Measurements from ENCODE around the gene HUS1.

The HUS1 gene

GRCh38 chr7:47978790-47979144 is 648 bp downstream of the HUS1 start:
- DNase-seq, result no peak

DNA sequence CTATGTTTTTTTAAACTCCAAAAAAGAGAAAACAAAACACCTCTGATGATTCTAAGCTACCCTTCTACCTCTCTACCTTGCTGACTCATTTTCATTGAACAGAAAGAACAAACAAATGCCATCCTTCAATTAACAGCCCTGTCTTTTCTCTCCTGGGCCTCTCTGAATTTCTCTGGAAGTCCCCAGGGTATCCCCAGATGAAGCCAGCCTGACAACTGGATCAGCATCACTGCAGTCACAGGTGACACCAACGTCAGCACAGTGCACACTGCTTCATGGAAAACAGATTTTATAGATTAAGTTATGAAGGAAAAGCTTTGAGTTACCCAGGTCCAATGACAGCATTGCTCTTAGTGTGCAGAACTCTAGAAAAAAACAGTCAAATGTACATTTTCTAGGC is 5.7 kb downstream of the HUS1 start:
- no peak for DNase-seq

GRCh38 chr7:47970761-47971160 is 8.7 kb downstream of the HUS1 start:
- DNase-seq, result no peak

- DNase-seq, result peak; percentile 17
Observed at GRCh38 chr7:47968847-47969774, 10.3 kb downstream of the HUS1 start.

GRCh38 chr7:47967708-47968107 is 11.7 kb downstream of the HUS1 start:
- no peak for DNase-seq

- DNase-seq, result no peak
Observed at GRCh38 chr7:47967123-47967522, 12.3 kb downstream of the HUS1 start.

GRCh38 chr7:47965456-47965855 is 14.0 kb downstream of the HUS1 start:
- no peak for DNase-seq

- no peak for DNase-seq
Observed at GRCh38 chr7:47962262-47962661, 17.2 kb downstream of the HUS1 start.

- DNase-seq, result no peak
Observed at GRCh38 chr7:47957156-47957555, 22.3 kb downstream of the HUS1 start.

GRCh38 chr7:47956220-47956619 is 23.2 kb downstream of the HUS1 start:
- no peak for DNase-seq

DNA sequence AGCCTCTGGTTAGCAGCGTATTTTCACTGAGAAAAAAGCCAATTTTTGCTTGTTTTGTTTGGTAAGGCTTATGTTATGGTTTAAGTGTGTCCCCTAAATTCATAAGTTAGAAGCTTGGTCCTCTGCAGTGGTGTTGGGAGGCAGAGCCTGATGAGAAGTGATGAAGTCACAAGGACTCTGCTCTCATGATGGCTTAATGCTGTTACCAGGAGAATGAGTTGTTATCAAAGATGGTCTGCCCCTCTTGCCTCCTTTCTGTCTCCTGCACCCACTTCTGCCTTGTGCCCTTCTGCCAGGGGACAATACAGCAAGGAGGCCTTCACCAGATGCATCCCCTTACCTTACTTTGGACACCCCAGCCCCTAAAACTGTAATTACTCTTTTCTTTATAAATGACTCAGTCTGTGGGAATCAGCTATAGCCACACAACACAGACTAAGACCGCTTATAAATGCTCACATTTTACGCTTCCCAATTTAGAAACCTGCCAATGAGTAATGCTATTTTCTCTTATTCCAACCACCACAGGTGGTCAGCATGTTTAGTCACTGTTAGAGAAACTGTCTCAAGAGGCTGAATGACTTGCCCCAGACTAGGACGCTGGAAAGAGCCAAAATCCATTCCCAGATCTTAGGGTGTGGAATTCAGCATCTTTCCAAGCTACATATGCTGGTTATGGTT is 25.0 kb downstream of the HUS1 start:
- DNase-seq, result no peak

DNA sequence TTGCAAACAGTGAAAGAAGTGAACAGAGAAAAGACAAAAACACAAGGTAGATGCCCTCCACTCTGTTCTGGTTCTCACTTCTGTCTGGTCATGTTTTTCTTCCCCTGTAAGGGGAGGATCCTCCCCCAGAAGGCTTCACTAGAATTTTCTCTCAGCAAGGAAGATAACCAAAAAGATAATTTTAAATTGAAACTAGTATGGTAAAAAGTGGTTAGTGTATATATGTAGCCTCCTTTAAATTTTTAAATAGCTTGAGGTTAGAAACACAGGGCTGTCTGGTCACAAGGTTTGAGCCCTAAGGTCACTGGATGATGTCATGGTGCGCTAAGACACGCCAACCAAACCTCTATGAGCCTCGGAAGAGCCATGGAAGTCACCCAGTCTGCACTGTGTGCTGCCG is 25.6 kb downstream of the HUS1 start:
- no peak for DNase-seq

- DNase-seq, result no peak
Observed at GRCh38 chr7:47952224-47952623, 27.2 kb downstream of the HUS1 start.

DNA sequence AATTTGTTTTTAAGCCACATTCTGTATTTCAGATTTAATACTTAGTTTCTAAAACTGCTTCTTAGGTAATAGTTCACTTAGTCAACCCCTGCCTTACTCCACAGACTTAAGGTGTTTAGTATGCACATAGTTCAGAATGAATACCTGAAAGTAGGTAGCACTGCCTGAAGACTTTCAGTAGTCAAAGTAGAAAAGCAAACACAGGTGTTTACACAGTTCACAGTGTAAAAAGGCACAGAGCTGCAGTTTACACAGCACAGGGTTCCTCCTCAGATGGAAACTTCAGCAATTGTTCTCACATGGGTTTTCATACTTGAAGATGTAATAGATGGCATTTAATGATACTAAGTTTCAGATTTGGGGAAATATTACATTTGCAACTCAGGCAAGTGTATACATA is 28.0 kb downstream of the HUS1 start:
- DNase-seq, result no peak

DNA sequence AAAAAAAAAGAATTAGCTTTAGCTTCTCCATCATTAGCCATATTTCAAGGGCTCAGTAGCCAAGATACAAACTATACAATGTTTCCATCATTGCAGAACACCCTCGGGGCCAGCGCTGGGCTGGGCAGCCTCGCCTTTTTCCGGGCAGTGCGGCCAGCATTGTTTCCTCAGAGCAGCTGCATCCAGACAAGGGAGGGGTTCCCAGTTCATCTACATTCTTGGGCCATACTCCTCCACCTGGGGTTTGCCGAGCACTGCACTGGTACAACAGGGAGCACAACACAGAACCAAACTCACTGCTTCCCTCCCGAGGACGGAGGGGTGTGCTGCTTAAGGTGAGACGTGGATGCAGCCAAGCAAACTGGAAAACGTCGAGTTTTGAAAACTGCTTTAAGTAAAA is 28.7 kb downstream of the HUS1 start:
- no peak for DNase-seq

- DNase-seq, result no peak
Observed at GRCh38 chr7:47949703-47950102, 29.7 kb downstream of the HUS1 start.

- DNase-seq, result no peak
Observed at GRCh38 chr7:47948141-47948790, 31.1 kb downstream of the HUS1 start, which contains the start of gene PKD1L1. Gene PKD1L1, minus strand, starts transcription at chr7:47948466. Its CDS starts 26 bp downstream, at chr7:47948440.

DNA sequence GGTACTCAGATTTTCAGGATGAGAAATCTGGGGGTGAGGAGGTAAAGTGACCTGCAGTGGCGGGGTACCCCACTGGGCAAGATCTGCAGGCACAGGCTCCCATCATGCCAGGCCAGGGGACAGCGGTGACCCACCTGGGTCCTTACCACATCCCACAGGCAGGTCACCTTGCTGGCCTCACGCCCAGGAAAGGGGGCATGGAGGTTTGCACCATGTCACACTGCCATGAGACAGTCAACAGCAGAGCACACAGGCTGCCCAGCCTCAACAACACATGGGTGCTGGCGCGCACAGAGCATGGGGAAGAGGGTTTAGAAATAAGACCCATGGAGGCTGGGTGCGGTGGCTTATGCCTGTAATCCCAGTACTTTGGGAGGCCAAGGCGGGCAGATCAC is 32.1 kb downstream of the HUS1 start:
- DNase-seq, result no peak

DNA sequence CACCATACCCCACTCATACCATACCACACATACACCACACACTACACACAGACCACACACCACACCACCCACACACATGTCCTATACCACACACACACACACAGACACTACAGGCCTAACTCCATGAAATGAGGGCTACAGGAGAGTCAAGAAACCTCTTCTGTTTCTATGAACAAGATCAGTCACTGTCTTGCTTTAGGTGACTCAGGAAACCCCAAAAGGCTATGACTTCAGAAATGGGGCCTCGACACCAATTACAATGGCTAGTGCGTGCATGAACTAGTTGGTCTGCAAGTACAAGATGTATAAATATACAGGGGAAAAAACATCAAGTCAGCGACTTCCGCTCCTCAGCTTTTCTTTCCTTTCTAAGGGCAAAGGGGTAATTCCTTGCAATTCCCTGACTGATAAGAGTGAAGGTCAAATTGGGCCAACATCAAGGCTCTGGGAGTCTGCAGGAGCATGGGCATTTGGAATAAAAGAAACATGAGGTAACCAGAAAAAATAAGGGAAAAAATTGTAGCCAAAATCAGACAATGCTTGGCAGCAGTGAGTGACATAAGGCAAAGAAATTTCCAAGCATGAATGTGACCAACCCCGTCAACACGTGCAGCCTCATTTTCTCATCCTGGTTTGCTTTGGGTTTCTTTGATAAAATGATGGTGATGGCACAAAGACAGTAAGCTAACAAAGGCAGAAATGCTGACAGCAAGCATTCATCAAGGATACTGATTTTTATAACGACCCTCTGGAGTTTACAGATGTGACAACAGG is 32.6 kb downstream of the HUS1 start:
- no peak for DNase-seq

DNA sequence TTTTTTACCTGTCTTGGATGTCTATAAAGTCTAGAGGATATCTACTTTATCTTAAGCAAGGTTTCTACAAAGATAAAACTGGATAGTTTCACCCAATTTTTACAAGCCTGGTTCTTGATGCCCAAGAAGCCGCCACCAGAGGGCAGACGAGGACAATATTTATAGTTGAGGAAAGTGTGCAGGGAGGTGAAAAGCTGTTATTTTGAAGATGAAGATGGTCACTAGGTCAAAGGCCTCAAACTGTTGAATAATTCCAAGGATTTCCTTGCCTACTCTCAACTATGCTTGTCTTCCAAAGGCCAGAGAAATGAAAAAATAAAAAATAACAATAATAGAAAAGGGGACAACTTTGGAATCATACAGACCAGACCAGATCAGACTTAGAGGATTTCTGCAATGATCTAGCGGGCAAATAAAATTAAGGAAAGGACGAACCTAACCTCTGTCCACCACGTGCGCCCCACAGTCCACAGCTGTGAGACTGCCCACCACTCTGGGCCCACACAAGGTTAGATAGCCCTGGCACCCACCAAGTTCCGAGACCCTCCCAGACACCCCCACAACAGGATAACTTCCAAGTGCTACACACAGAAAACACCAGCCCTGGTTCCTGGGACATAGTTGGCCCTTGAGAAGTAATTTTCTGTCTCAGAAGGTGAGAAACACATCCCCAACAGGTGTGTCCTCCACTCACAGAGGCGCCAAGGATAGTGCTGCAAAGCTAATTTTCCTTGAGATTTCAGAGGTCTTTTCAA is 34.0 kb downstream of the HUS1 start:
- peak; percentile 54 for DNase-seq

GRCh38 chr7:47944536-47945260 is 34.7 kb downstream of the HUS1 start:
- no peak for DNase-seq
